Keratinocyte (primary cell): ENCODE measurements around the gene COLGALT1. TPM values are rescaled to one million over a fixed set of nuclear protein-coding genes. Genes with fewer than 3 reads are reported as not detected.

Experiments used
- DNase-seq: peaks from one replicate; pipeline ENCODE4 v3.0.0-alpha.2; 2011; ENCODE audit warnings: low read depth, missing footprints, low spot score
- FAIRE-seq: peaks from 2 replicates; lab custom pipeline; 2011; peaks lifted over from hg19 to GRCh38; lab: Jason Lieb, UNC
- H2AFZ ChIP-seq: 2 replicates; pipeline ENCODE4 v1.6.0; 2012; ENCODE audit warnings: low read length, control low read depth, inconsistent platforms; ENCODE audit not compliant: control insufficient read depth
- H3K27ac ChIP-seq: 2 replicates; pipeline ENCODE4 v1.5.1; 2011; ENCODE audit warnings: low read length; ENCODE audit not compliant: control insufficient read depth, insufficient read depth
- H3K27me3 ChIP-seq: 3 replicates; pipeline ENCODE4 v1.6.0; 2011; ENCODE audit warnings: low read length; ENCODE audit not compliant: control insufficient read depth, insufficient read depth; ENCODE audit errors: extremely low read depth
- H3K36me3 ChIP-seq, 2 experiments: 2 replicates in 1 of 2; 3 replicates in 1 of 2; pipeline ENCODE4 v1.5.1; 2011; ENCODE audit warnings: low read length in 2 of 2, mild to moderate bottlenecking in 1 of 2; ENCODE audit not compliant: control insufficient read depth in 2 of 2, insufficient read depth in 2 of 2; ENCODE audit errors: extremely low read depth in 1 of 2
- H3K4me1 ChIP-seq: 3 replicates; pipeline ENCODE4 v1.5.1; 2011; ENCODE audit warnings: low read length; ENCODE audit not compliant: control insufficient read depth, insufficient read depth; ENCODE audit errors: extremely low read depth
- H3K4me2 ChIP-seq: 3 replicates; pipeline ENCODE4 v1.6.0; 2011; ENCODE audit warnings: low read depth, low read length; ENCODE audit not compliant: control insufficient read depth, insufficient read depth; ENCODE audit errors: extremely low read depth
- H3K4me3 ChIP-seq, 3 experiments: fragments of 200-600 bp in 1 of 3; sonication (generic) in 1 of 3; 2 replicates in 2 of 3; 3 replicates in 1 of 3; pipeline ENCODE4 v1.5.1; 2011 to 2016; ENCODE audit warnings: low read length in 3 of 3, mild to moderate bottlenecking in 3 of 3, control low read depth in 2 of 3, inconsistent platforms in 1 of 3, low read depth in 1 of 3, mixed read lengths in 1 of 3, mixed run types in 1 of 3, moderate library complexity in 1 of 3; ENCODE audit not compliant: control insufficient read depth in 2 of 3, insufficient read depth in 2 of 3; ENCODE audit errors: extremely low read depth in 1 of 3
- H3K79me2 ChIP-seq: 2 replicates; pipeline ENCODE4 v1.6.0; 2012; ENCODE audit warnings: low read length; ENCODE audit not compliant: control insufficient read depth, insufficient read depth
- H3K9ac ChIP-seq: 3 replicates; pipeline ENCODE4 v1.6.0; 2011; ENCODE audit warnings: low read length; ENCODE audit not compliant: control insufficient read depth, insufficient read depth; ENCODE audit errors: extremely low read depth
- H3K9me1 ChIP-seq: 3 replicates; pipeline ENCODE4 v1.6.0; 2011; ENCODE audit warnings: low read length; ENCODE audit not compliant: control insufficient read depth, insufficient read depth; ENCODE audit errors: extremely low read depth
- H3K9me3 ChIP-seq: 2 replicates; pipeline ENCODE4 v1.5.1; 2012; ENCODE audit warnings: low read depth, low read length; ENCODE audit not compliant: control insufficient read depth
- H4K20me1 ChIP-seq: 3 replicates; pipeline ENCODE4 v1.6.0; 2011; ENCODE audit warnings: low read length; ENCODE audit not compliant: control insufficient read depth, insufficient read depth; ENCODE audit errors: extremely low read depth
- CTCF ChIP-seq, 3 experiments: IDR thresholded peaks in 1 of 3; conservative IDR thresholded peaks in 1 of 3; optimal IDR thresholded peaks in 1 of 3; 2 replicates in 2 of 3; 3 replicates in 1 of 3; pipeline versions ENCODE3 to v1.5.1; 2011; ENCODE audit warnings: low read length in 3 of 3, mild to moderate bottlenecking in 3 of 3, moderate library complexity in 2 of 3, control low read depth in 1 of 3, inconsistent platforms in 1 of 3; ENCODE audit not compliant: insufficient read depth in 2 of 3; ENCODE audit errors: extremely low read depth in 1 of 3
- EZH2 ChIP-seq: IDR thresholded peaks from one replicate; pipeline ENCODE4 v1.6.1; 2012; ENCODE audit warnings: inconsistent platforms, mild to moderate bottlenecking, low read length, moderate library complexity
- dilution Hi-C: fragments of 300-500 bp; cut with MboI; formaldehyde crosslinking; loops from one replicate; pipeline ENCODE4 v1.7.0; 2020; ENCODE audit warnings: low sequenced_read_pairs; ENCODE audit not compliant: extremely low pct_ligation_motif_present
- polyA plus RNA-seq, 5 experiments: library from polyadenylated mRNA; depleted of rRNA in 3 of 5; stranded (reverse) in 3 of 5; stranded (forward) in 1 of 5; unstranded in 1 of 5; fragments of >200 nt; gene quantifications; 1 replicate in 1 of 5; 2 replicates in 3 of 5; 3 replicates in 1 of 5; pipeline versions ENCODE4 v1.2.1 to v1.2.3, GENCODE V29; 2011 to 2012; ENCODE audit warnings: missing spikeins in 2 of 5, low read depth in 1 of 5, low replicate concordance in 1 of 5

The COLGALT1 gene
- polyA plus RNA-seq, 1 donor (not counting 4 experiments of a cell fraction or from before 2014, with no cell fraction given): 89.4 TPM

GRCh38 chr19:17632577-17632976, 77.1 kb downstream of the COLGALT1 start:
- no peaks in the 10 kb centered on the region for H3K79me2 ChIP-seq
- no peak for FAIRE-seq
- no peaks in the 10 kb centered on the region for H3K4me1 ChIP-seq
- H3K27ac ChIP-seq: no peak overlapping the region
- no peak overlapping the region for H3K9ac ChIP-seq
- H2AFZ ChIP-seq: no peak overlapping the region
- dilution Hi-C loops: no loop called here
- no peaks in the 10 kb centered on the region for H3K9me3 ChIP-seq
- H3K9me1 ChIP-seq: no peaks in the 10 kb centered on the region
- no peaks in the 10 kb centered on the region for H3K27me3 ChIP-seq
- no peak for DNase-seq
- no peak overlapping the region for H3K4me3 ChIP-seq
- H3K4me2 ChIP-seq: no peak overlapping the region
- H3K36me3 ChIP-seq: no peaks in the 10 kb centered on the region
- H4K20me1 ChIP-seq: no peaks in the 10 kb centered on the region
- no peak for TF ChIP-seq CTCF (optimal IDR thresholded peaks at IDR 0.05 in 1 of 3, IDR thresholded peaks at IDR 0.05 in 1 of 3, conservative IDR thresholded peaks at IDR 0.05 in 1 of 3; ENCODE audit: extremely low read depth in 1 of 3, insufficient read depth in 2 of 3, low read length in 3 of 3)
- no peak for TF ChIP-seq EZH2

Other genes starting within 250 kb of the COLGALT1 start
- 49.2 to 63.7 TPM (median 59.6 TPM) in 3 replicates for gene MRPL34, start 249.8 kb upstream of the COLGALT1 start, polyA plus RNA-seq
- gene DDA1, start 246.1 kb upstream of the COLGALT1 start, polyA plus RNA-seq: 59.4 to 75.4 TPM (median 62.8 TPM) in 3 replicates
- 1.1 to 2.7 TPM (median 1.6 TPM) in 3 replicates for gene ANO8, start 220.8 kb upstream of the COLGALT1 start, polyA plus RNA-seq
- gene GTPBP3, start 218.1 kb upstream of the COLGALT1 start, polyA plus RNA-seq: 7.2 to 9.3 TPM (median 8.9 TPM) in 3 replicates
- not detected in 3 replicates for gene PLVAP, start 178.3 kb upstream of the COLGALT1 start, polyA plus RNA-seq
- not detected in 3 replicates for gene CCDC194, start 161.5 kb upstream of the COLGALT1 start, polyA plus RNA-seq
- gene BST2, start 150.0 kb upstream of the COLGALT1 start, polyA plus RNA-seq: 4.0 to 8.4 TPM (median 4.4 TPM) in 3 replicates
- 23.3 to 36.6 TPM (median 33.0 TPM) in 3 replicates for gene MVB12A, start 135.6 kb upstream of the COLGALT1 start, polyA plus RNA-seq
- 0.04 to 0.08 TPM (median 0.06 TPM) in 3 replicates for gene TMEM221, start 107.0 kb upstream of the COLGALT1 start, polyA plus RNA-seq
- not detected in 3 replicates for gene NXNL1, start 94.7 kb upstream of the COLGALT1 start, polyA plus RNA-seq
- gene SLC27A1, start 85.1 kb upstream of the COLGALT1 start, polyA plus RNA-seq: 8.4 to 12.6 TPM (median 11.7 TPM) in 3 replicates
- gene PGLS, start 44.0 kb upstream of the COLGALT1 start, polyA plus RNA-seq: 30.2 to 71.5 TPM (median 33.8 TPM) in 3 replicates
- under 0.01 TPM in 1 of 3 replicates, not detected in the others for gene UNC13A, start 132.7 kb downstream of the COLGALT1 start, polyA plus RNA-seq
- 3.7 to 10.7 TPM (median 4.4 TPM) in 3 replicates for gene MAP1S, start 163.8 kb downstream of the COLGALT1 start, polyA plus RNA-seq
- gene FCHO1, start 195.8 kb downstream of the COLGALT1 start, polyA plus RNA-seq: 0.14 to 0.22 TPM (median 0.21 TPM) in 3 replicates
- 3.6 to 5.1 TPM (median 4.4 TPM) in 3 replicates for gene B3GNT3, start 239.5 kb downstream of the COLGALT1 start, polyA plus RNA-seq